HCT116 (cell line): Measurements from ENCODE around the gene BAG2. TPM values are rescaled to one million over a fixed set of nuclear protein-coding genes. Genes with fewer than 3 reads are reported as not detected.

Source experiments
- ATAC-seq: fragments of 200-7000 bp; cut with Tn5 transposase; 2 replicates; pipeline ENCODE4 v1.9.1; 2020; ENCODE audit warnings: mild to moderate bottlenecking, moderate library complexity
- BruUV-seq: library from RNA; stranded (reverse); fragments of 400-500 nt; replicated peaks from 2 replicates; lab custom pipeline; 2021; lab: Mats Ljungman, UMichigan
- CTCF ChIA-PET: fragments of 300-600 bp; sonication (Branson Sonifier 250); formaldehyde crosslinking; loops from one replicate; lab custom pipeline; 2021; ENCODE audit warnings: antibody characterized with exemption; lab: Charles Lee
- POLR2A ChIA-PET: fragments of 300-600, 350-600 bp; sonication (Branson Sonifier 250); formaldehyde crosslinking; loops from one replicate; lab custom pipeline; 2021; ENCODE audit warnings: antibody characterized with exemption; lab: Charles Lee
- RAD21 ChIA-PET, 2 experiments: fragments of 300-600 bp; sonication (Branson Sonifier 250); formaldehyde crosslinking; loops; one replicate each; lab custom pipeline; 2023; ENCODE audit warnings: low total read pairs in 2 of 2; ENCODE audit not compliant: uncharacterized antibody in 2 of 2, unreplicated experiment in 2 of 2, low non-redundant PET in 1 of 2; lab: Charles Lee
- DNase-seq: peaks from one replicate; pipeline ENCODE4 v3.0.0-alpha.2; 2010; ENCODE audit warnings: low read depth, low spot score
- H2AFZ ChIP-seq: fragments of 200-600 bp; shearing (Covaris generic), sonication (generic); 2 replicates; pipeline ENCODE4 v1.6.1; 2017; ENCODE audit warnings: low read depth, mixed run types, mixed read lengths, antibody characterized with exemption, low read length; ENCODE audit not compliant: poor library complexity, severe bottlenecking
- H3K27ac ChIP-seq: 2 replicates; pipeline ENCODE4 v1.5.1; 2012; ENCODE audit warnings: low read depth, low read length
- H3K27me3 ChIP-seq: fragments of 200-600 bp; sonication (generic); 2 replicates; pipeline ENCODE4 v1.6.1; 2016; ENCODE audit warnings: mixed run types, low read length, mixed read lengths; ENCODE audit not compliant: insufficient read depth
- H3K36me3 ChIP-seq, 2 experiments: fragments of 200-500 bp in 1 of 2; fragments of 200-600 bp in 1 of 2; sonication (Bioruptor generic) in 1 of 2; sonication (generic) in 1 of 2; 2 replicates each; pipeline versions ENCODE4 v1.5.1 to v1.6.1; 2014 to 2016; ENCODE audit warnings: low read length in 2 of 2, inconsistent platforms in 1 of 2, mixed read lengths in 1 of 2, mixed run types in 1 of 2; ENCODE audit not compliant: insufficient read depth in 2 of 2, control insufficient read depth in 1 of 2
- H3K4me1 ChIP-seq, 2 experiments: fragments of 200-600 bp in 1 of 2; sonication (generic) in 1 of 2; 2 replicates each; pipeline versions ENCODE4 v1.5.1 to v1.6.1; 2012 to 2017; ENCODE audit warnings: low read length in 2 of 2, inconsistent platforms in 1 of 2, mild to moderate bottlenecking in 1 of 2, mixed read lengths in 1 of 2, mixed run types in 1 of 2, moderate library complexity in 1 of 2; ENCODE audit not compliant: insufficient read depth in 2 of 2, control insufficient read depth in 1 of 2
- H3K4me2 ChIP-seq: fragments of 200-600 bp; sonication (generic); 2 replicates; pipeline ENCODE4 v1.6.1; 2017; ENCODE audit warnings: mixed run types, low read length, mixed read lengths
- H3K4me3 ChIP-seq, 2 experiments: fragments of 200-600 bp in 1 of 2; sonication (generic) in 1 of 2; replicated peaks in 1 of 2; 2 replicates each; pipeline ENCODE4 v1.5.1; 2011 to 2016; ENCODE audit warnings: low read length in 2 of 2, control low read depth in 1 of 2, low read depth in 1 of 2, mild to moderate bottlenecking in 1 of 2, mixed read lengths in 1 of 2, mixed run types in 1 of 2
- H3K79me2 ChIP-seq: fragments of 200-600 bp; sonication (generic); 2 replicates; pipeline ENCODE4 v1.6.1; 2017; ENCODE audit warnings: mild to moderate bottlenecking, mixed run types, low read length, moderate library complexity, mixed read lengths; ENCODE audit not compliant: insufficient read depth
- H3K9ac ChIP-seq: fragments of 200-600 bp; sonication (generic); 2 replicates; pipeline ENCODE4 v1.6.1; 2016; ENCODE audit warnings: low read length, mixed read lengths
- H3K9me2 ChIP-seq: fragments of 200-600 bp; sonication (generic), shearing (Covaris generic); 2 replicates; pipeline ENCODE4 v1.6.1; 2017; ENCODE audit warnings: mixed run types, mild to moderate bottlenecking, moderate library complexity; ENCODE audit not compliant: insufficient read depth
- H3K9me3 ChIP-seq, 2 experiments: fragments of 200-500 bp in 1 of 2; fragments of 200-600 bp in 1 of 2; sonication (Bioruptor generic) in 1 of 2; sonication (generic) in 1 of 2; 2 replicates each; pipeline ENCODE4 v1.6.1; 2014 to 2017; ENCODE audit warnings: low read length in 2 of 2, mixed read lengths in 2 of 2, inconsistent platforms in 1 of 2, low read depth in 1 of 2, mild to moderate bottlenecking in 1 of 2, mixed run types in 1 of 2, moderate library complexity in 1 of 2; ENCODE audit not compliant: control insufficient read depth in 1 of 2, insufficient read depth in 1 of 2
- H4K20me1 ChIP-seq: fragments of 200-600 bp; sonication (generic), shearing (Covaris generic); 2 replicates; pipeline ENCODE4 v1.6.1; 2017; ENCODE audit warnings: mixed run types, mild to moderate bottlenecking, moderate library complexity; ENCODE audit not compliant: insufficient read depth
- ATF3 ChIP-seq: IDR thresholded peaks from 2 replicates; pipeline ENCODE4 v1.6.1; 2012
- CEBPB ChIP-seq: IDR thresholded peaks from 2 replicates; pipeline ENCODE4 v1.6.1; 2012; ENCODE audit warnings: low read depth
- EGR1 ChIP-seq: IDR thresholded peaks from 2 replicates; pipeline ENCODE4 v1.6.1; 2012; ENCODE audit warnings: low read depth
- ELF1 ChIP-seq: IDR thresholded peaks from 2 replicates; pipeline ENCODE4 v1.6.1; 2012; ENCODE audit warnings: low read depth, borderline replicate concordance
- EZH2 ChIP-seq: fragments of 200-600 bp; sonication (generic); IDR thresholded peaks from 2 replicates; pipeline ENCODE4 v1.6.1; 2017; ENCODE audit warnings: antibody characterized with exemption, mixed run types
- EZH2phosphoT487 ChIP-seq: fragments of 200-600 bp; IDR thresholded peaks from 2 replicates; pipeline ENCODE4 v1.6.1; 2018; ENCODE audit warnings: antibody characterized with exemption, borderline replicate concordance
- FOSL1 ChIP-seq: IDR thresholded peaks from 2 replicates; pipeline ENCODE4 v1.6.1; 2012; ENCODE audit warnings: low read depth
- JUND ChIP-seq: IDR thresholded peaks from 2 replicates; pipeline ENCODE4 v1.6.1; 2012
- MAX ChIP-seq: IDR thresholded peaks from 2 replicates; pipeline ENCODE4 v1.6.1; 2012
- POLR2A ChIP-seq: IDR thresholded peaks from 2 replicates; pipeline ENCODE4 v1.7.0; 2011; ENCODE audit warnings: borderline replicate concordance; ENCODE audit not compliant: insufficient read depth, insufficient read length; ENCODE audit errors: extremely low read depth
- POLR2AphosphoS5 ChIP-seq: IDR thresholded peaks from 2 replicates; pipeline ENCODE4 v1.6.1; 2011; ENCODE audit warnings: mild to moderate bottlenecking, low read depth, low read length, moderate library complexity
- RAD21 ChIP-seq: IDR thresholded peaks from 2 replicates; pipeline ENCODE4 v1.6.1; 2012; ENCODE audit warnings: low read depth, mild to moderate bottlenecking
- SIN3A ChIP-seq: IDR thresholded peaks from 2 replicates; pipeline ENCODE4 v1.6.1; 2012; ENCODE audit warnings: low read depth
- SP1 ChIP-seq: IDR thresholded peaks from 2 replicates; pipeline ENCODE4 v1.6.1; 2012; ENCODE audit warnings: low read depth
- SRF ChIP-seq: IDR thresholded peaks from 2 replicates; pipeline ENCODE4 v1.6.1; 2012; ENCODE audit warnings: low read depth
- YY1 ChIP-seq: IDR thresholded peaks from 2 replicates; pipeline ENCODE4 v1.6.1; 2011; ENCODE audit warnings: low read length, low read depth, moderate library complexity, mild to moderate bottlenecking; ENCODE audit not compliant: insufficient replicate concordance; ENCODE audit errors: extremely low read depth
- ZFX ChIP-seq: fragments of 450-650 bp; IDR thresholded peaks from 2 replicates; pipeline ENCODE4 v1.6.1; 2017
- ZNF274 ChIP-seq: fragments of 200-500 bp; sonication (Bioruptor generic); IDR thresholded peaks from 2 replicates; pipeline ENCODE4 v1.6.1; 2014; ENCODE audit warnings: mild to moderate bottlenecking, low read depth, low read length, inconsistent platforms
- intact Hi-C: fragments of 100-400 bp; cut with micrococcal nuclease; formaldehyde crosslinking; loops from 2 replicates; pipeline ENCODE4 v1.10.0; 2022
- total RNA-seq: library from RNA; stranded (reverse); gene quantifications from one replicate; pipeline ENCODE4 v1.2.1, GENCODE V29; 2021; ENCODE audit not compliant: unreplicated experiment

BAG2 gene
- total RNA-seq, 1 experiment from 2014 or later: 13.5 TPM

GRCh38 chr6:57141451-57142177 lies 30.5 kb upstream of the BAG2 start:
- no peak overlapping the region for H3K9ac ChIP-seq
- H3K9me3 ChIP-seq: no peaks in the 10 kb centered on the region
- H3K36me3 ChIP-seq: peaks cover 0 to 4% of the 10 kb centered on the region in 2 experiments; a peak in 1 of 4 replicates
- no peak for DNase-seq
- TF ChIP-seq RAD21 (no peak), ATF3 (no peak), SP1 (no peak), ZFX (no peak), EGR1 (no peak), YY1 (no peak), JUND (no peak), POLR2AphosphoS5 (no peak), CEBPB (no peak), POLR2A (no peak), EZH2phosphoT487 (no peak), SIN3A (no peak), EZH2 (no peak), ELF1 (no peak), MAX (no peak), FOSL1 (no peak), ZNF274 (no peak), SRF (no peak)
- H3K4me3 ChIP-seq: no peak overlapping the region
- H3K9me2 ChIP-seq: no peaks in the 10 kb centered on the region
- POLR2A ChIA-PET: no interaction called here
- no peak overlapping the region for H3K4me2 ChIP-seq
- no peaks in the 10 kb centered on the region for H4K20me1 ChIP-seq
- no peak overlapping the region for H3K27ac ChIP-seq
- no TSS peak for BruUV-seq
- H3K27me3 ChIP-seq: no peaks in the 10 kb centered on the region
- no peaks in the 10 kb centered on the region for H3K4me1 ChIP-seq
- no peaks in the 10 kb centered on the region for H3K79me2 ChIP-seq
- H2AFZ ChIP-seq: no peak overlapping the region
- intact Hi-C loops: no loop called here
- RAD21 ChIA-PET: no interaction called here
- CTCF ChIA-PET: no interaction called here
- no peak for ATAC-seq
